ENCODE results near the gene KRTAP9-6. TPM values are rescaled to one million over a fixed set of nuclear protein-coding genes. Genes with fewer than 3 reads are reported as not detected.
A peak's percentile ranks its signal among the peaks of the same experiment; 100 is the strongest.

Gene KRTAP9-6
- polyA plus RNA-seq, 3 donors: not detected

DNA sequence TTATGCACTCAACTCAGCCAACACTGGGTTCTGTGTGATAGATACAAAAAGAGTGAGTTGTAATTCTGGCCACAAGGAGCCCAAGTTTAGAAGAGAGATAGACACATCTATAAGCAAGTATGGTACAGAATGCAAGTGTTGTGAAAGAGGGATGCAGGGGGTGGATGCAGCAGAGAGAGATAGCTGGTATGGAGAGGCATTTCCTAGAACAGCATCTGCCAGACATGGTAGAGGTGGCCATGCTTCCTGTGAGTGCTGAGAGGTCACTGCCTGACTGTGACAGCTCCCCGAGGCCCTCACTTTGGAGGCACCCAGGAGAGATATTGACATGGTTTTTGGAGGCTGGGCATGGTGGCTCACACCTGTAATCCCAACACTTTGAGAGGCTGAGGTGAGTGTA lies 45.9 kb downstream of the KRTAP9-6 start:
- Mint-ChIP-seq H3K27ac (no peak overlapping the region), H3K36me3 (peaks cover 2 to 5% of the 10 kb centered on the region in 2 donors), H3K27me3 (ENCODE audit: low read depth in 3 of 3) (peaks cover 4 to 12% (median 4%) of the 10 kb centered on the region in 3 donors), H3K4me1 (peaks cover 21% of the 10 kb centered on the region), H3K4me3 (no peak overlapping the region), H3K9me3 (peaks cover 10 to 22% (median 17%) of the 10 kb centered on the region in 7 donors)
- TF ChIP-seq, protein P1, sequence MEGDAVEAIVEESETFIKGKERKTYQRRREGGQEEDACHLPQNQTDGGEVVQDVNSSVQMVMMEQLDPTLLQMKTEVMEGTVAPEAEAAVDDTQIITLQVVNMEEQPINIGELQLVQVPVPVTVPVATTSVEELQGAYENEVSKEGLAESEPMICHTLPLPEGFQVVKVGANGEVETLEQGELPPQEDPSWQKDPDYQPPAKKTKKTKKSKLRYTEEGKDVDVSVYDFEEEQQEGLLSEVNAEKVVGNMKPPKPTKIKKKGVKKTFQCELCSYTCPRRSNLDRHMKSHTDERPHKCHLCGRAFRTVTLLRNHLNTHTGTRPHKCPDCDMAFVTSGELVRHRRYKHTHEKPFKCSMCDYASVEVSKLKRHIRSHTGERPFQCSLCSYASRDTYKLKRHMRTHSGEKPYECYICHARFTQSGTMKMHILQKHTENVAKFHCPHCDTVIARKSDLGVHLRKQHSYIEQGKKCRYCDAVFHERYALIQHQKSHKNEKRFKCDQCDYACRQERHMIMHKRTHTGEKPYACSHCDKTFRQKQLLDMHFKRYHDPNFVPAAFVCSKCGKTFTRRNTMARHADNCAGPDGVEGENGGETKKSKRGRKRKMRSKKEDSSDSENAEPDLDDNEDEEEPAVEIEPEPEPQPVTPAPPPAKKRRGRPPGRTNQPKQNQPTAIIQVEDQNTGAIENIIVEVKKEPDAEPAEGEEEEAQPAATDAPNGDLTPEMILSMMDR (IDR thresholded peaks at IDR 0.05): no peak
- H3K36me3 ChIP-seq (replicated peaks in 1 of 2; ENCODE audit: control insufficient read depth in 1 of 2, insufficient read depth in 2 of 2, low read length in 2 of 2): no peaks in the 10 kb centered on the region
- H3K4me1 ChIP-seq (ENCODE audit: control insufficient read depth in 1 of 2, insufficient read depth in 2 of 2, low read length in 2 of 2): peaks cover 19 to 20% of the 10 kb centered on the region in 2 donors
- no peak overlapping the region for H3K9ac ChIP-seq (ENCODE audit: insufficient read depth, low read length, poor library complexity, severe bottlenecking)
- H3K9me3 ChIP-seq (replicated peaks in 1 of 2; ENCODE audit: control insufficient read depth in 1 of 2, insufficient read depth in 1 of 2, low read length in 2 of 2): peaks cover 0 to 10% of the 10 kb centered on the region in 2 donors
- H2AFZ ChIP-seq (ENCODE audit: insufficient read depth, low read depth, low read length, poor library complexity, severe bottlenecking): no peak overlapping the region
- no peaks in the 10 kb centered on the region for H4K20me1 ChIP-seq (ENCODE audit: insufficient read depth, low read length)
- WGBS (ENCODE audit: insufficient coverage): 100% methylated on average over 1 of the region's 1 CpG
- H3K79me2 ChIP-seq (ENCODE audit: insufficient read depth, low read length): no peaks in the 10 kb centered on the region
- no peaks in the 10 kb centered on the region for H3K27me3 ChIP-seq (ENCODE audit: control insufficient read depth in 2 of 2, insufficient read depth in 2 of 2, low read length in 2 of 2)
- intact Hi-C loops (cut with micrococcal nuclease): no loop called here
- no peak for DNase-seq
- no peak overlapping the region for H3K4me2 ChIP-seq (replicated peaks; ENCODE audit: extremely low read depth, low read length, poor library complexity, severe bottlenecking)
- H3K4me3 ChIP-seq (replicated peaks in 1 of 3; ENCODE audit: low read depth in 2 of 3, low read length in 3 of 3): no peak overlapping the region
- H3K27ac ChIP-seq (ENCODE audit: low read depth in 1 of 2, low read length in 2 of 2): no peak overlapping the region

DNA sequence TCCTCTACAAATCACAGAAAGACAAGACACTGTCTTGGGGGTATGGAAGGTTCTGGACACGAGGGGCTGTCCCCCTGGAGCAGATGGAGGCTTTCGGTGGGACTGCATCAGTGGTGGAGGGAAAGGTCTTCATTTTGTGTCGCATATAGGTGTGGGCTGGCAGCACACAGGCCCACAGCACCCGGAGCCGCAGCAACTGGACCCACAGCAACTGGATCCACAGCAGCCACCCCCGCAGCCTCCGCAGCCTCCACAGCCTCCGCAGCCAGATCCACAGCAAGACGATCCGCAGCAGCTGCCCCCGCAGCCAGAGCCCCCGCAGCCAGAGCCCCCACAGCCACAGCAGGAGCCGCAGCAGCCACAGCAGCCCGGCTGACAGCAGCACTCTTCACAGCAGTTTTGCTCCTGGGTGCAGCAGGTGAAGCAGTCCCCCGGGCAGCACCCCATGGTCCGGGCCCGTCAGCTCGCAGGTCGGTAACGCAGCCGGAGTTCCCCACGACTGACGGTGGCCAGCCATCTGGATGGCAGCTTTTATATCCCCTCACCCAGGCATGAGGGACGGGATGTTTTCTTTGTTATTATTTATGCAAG lies 50.1 kb downstream of the KRTAP9-6 start, which contains the start of gene KRTAP17-1:
Gene KRTAP17-1, minus strand, starts transcription at position 507 of the 591 bp plus-strand sequence. Its CDS starts 60 bp downstream, at position 447.
- Histone ChIP-seq H3K4me1 (ENCODE audit: control insufficient read depth in 1 of 2, insufficient read depth in 2 of 2, low read length in 2 of 2) (no peaks in the 10 kb centered on the region), H3K27me3 (ENCODE audit: control insufficient read depth in 2 of 2, insufficient read depth in 2 of 2, low read length in 2 of 2) (no peaks in the 10 kb centered on the region), H3K9me3 (replicated peaks in 1 of 2; ENCODE audit: control insufficient read depth in 1 of 2, insufficient read depth in 1 of 2, low read length in 2 of 2) (peaks cover 7 to 8% of the 10 kb centered on the region in 2 donors), H3K79me2 (ENCODE audit: insufficient read depth, low read length) (no peaks in the 10 kb centered on the region), H4K20me1 (ENCODE audit: insufficient read depth, low read length) (no peaks in the 10 kb centered on the region), H3K9ac (ENCODE audit: insufficient read depth, low read length, poor library complexity, severe bottlenecking) (no peak within 1 kb of the TSS), H3K27ac (ENCODE audit: low read depth in 1 of 2, low read length in 2 of 2) (no peak within 1 kb of the TSS), H2AFZ (ENCODE audit: insufficient read depth, low read depth, low read length, poor library complexity, severe bottlenecking) (no peak within 1 kb of the TSS), H3K36me3 (replicated peaks in 1 of 2; ENCODE audit: control insufficient read depth in 1 of 2, insufficient read depth in 2 of 2, low read length in 2 of 2) (no peaks in the 10 kb centered on the region), H3K4me2 (replicated peaks; ENCODE audit: extremely low read depth, low read length, poor library complexity, severe bottlenecking) (no peak within 1 kb of the TSS), H3K4me3 (replicated peaks in 1 of 3; ENCODE audit: low read depth in 2 of 3, low read length in 3 of 3) (no peak within 1 kb of the TSS)
- no peaks in the 10 kb centered on the region for H3K4me1 Mint-ChIP-seq
- intact Hi-C loops (cut with micrococcal nuclease): no loop called here
- peaks cover 5 to 10% (median 8%) of the 10 kb centered on the region in 3 donors for H3K27me3 Mint-ChIP-seq (ENCODE audit: low read depth in 3 of 3)
- DNase-seq: no peak
- no peak within 1 kb of the TSS for H3K4me3 Mint-ChIP-seq
- peaks cover 0 to 2% of the 10 kb centered on the region in 2 donors for H3K36me3 Mint-ChIP-seq
- H3K27ac Mint-ChIP-seq: peak within 1 kb of the TSS in 2 of 7 donors; percentile 12 to 50
- TF ChIP-seq, protein P1 (IDR thresholded peaks at IDR 0.05): no peak
- peaks cover 4 to 20% (median 12%) of the 10 kb centered on the region in 7 donors for H3K9me3 Mint-ChIP-seq
- 91% methylated on average over 20 of the region's 24 CpGs for WGBS (ENCODE audit: insufficient coverage)

Small RNA genes within 50 kb of the gene (small RNA-seq; reads per million reads assigned to genes)
- not detected for gene KRTAP9-10P (ENCODE audit: insufficient read length, low read depth)

Other genes starting within 250 kb of the KRTAP9-6 start
- not detected for gene KRTAP1-5, start 238.2 kb upstream of the KRTAP9-6 start, polyA plus RNA-seq
- gene KRTAP1-4, start 235.2 kb upstream of the KRTAP9-6 start, polyA plus RNA-seq: not detected
- not detected for gene KRTAP1-3, start 230.5 kb upstream of the KRTAP9-6 start, polyA plus RNA-seq
- gene KRTAP1-1, start 223.9 kb upstream of the KRTAP9-6 start, polyA plus RNA-seq: not detected
- not detected for gene KRTAP2-1, start 218.1 kb upstream of the KRTAP9-6 start, polyA plus RNA-seq
- gene KRTAP2-2, start 210.1 kb upstream of the KRTAP9-6 start, polyA plus RNA-seq: not detected
- not detected for gene KRTAP2-3, start 205.3 kb upstream of the KRTAP9-6 start, polyA plus RNA-seq
- gene KRTAP2-4, start 199.5 kb upstream of the KRTAP9-6 start, polyA plus RNA-seq: not detected
- not detected for gene KRTAP4-7, start 181.2 kb upstream of the KRTAP9-6 start, polyA plus RNA-seq
- gene KRTAP4-8, start 167.2 kb upstream of the KRTAP9-6 start, polyA plus RNA-seq: not detected
- gene KRTAP4-16, start 163.2 kb upstream of the KRTAP9-6 start, polyA plus RNA-seq: not detected
- gene KRTAP4-9, start 160.0 kb upstream of the KRTAP9-6 start, polyA plus RNA-seq: not detected
- gene KRTAP4-11, start 147.0 kb upstream of the KRTAP9-6 start, polyA plus RNA-seq: not detected
- not detected for gene KRTAP4-12, start 141.2 kb upstream of the KRTAP9-6 start, polyA plus RNA-seq
- not detected for gene KRTAP4-6, start 124.8 kb upstream of the KRTAP9-6 start, polyA plus RNA-seq
- not detected for gene KRTAP4-5, start 115.6 kb upstream of the KRTAP9-6 start, polyA plus RNA-seq
- gene KRTAP4-4, start 104.6 kb upstream of the KRTAP9-6 start, polyA plus RNA-seq: not detected
- gene KRTAP4-3, start 97.2 kb upstream of the KRTAP9-6 start, polyA plus RNA-seq: not detected
- gene KRTAP4-2, start 87.2 kb upstream of the KRTAP9-6 start, polyA plus RNA-seq: not detected
- gene KRTAP4-1, start 80.5 kb upstream of the KRTAP9-6 start, polyA plus RNA-seq: not detected
- not detected for gene KRTAP9-1, start 75.5 kb upstream of the KRTAP9-6 start, polyA plus RNA-seq
- gene KRTAP9-2, start 38.7 kb upstream of the KRTAP9-6 start, polyA plus RNA-seq: not detected
- not detected for gene KRTAP9-3, start 32.9 kb upstream of the KRTAP9-6 start, polyA plus RNA-seq
- not detected for gene KRTAP9-8, start 27.4 kb upstream of the KRTAP9-6 start, polyA plus RNA-seq
- gene KRTAP9-4, start 15.7 kb upstream of the KRTAP9-6 start, polyA plus RNA-seq: not detected
- gene KRTAP9-9, start 10.0 kb upstream of the KRTAP9-6 start, polyA plus RNA-seq: not detected
- gene KRTAP9-7, start 10.3 kb downstream of the KRTAP9-6 start, polyA plus RNA-seq: not detected
- gene KRTAP29-1, start 37.5 kb downstream of the KRTAP9-6 start, polyA plus RNA-seq: not detected
- gene KRTAP16-1, start 43.9 kb downstream of the KRTAP9-6 start, polyA plus RNA-seq: not detected
- gene KRTAP17-1, start 50.3 kb downstream of the KRTAP9-6 start, polyA plus RNA-seq: not detected
- gene KRT33A, start 85.5 kb downstream of the KRTAP9-6 start, polyA plus RNA-seq: not detected
- not detected for gene KRT33B, start 104.4 kb downstream of the KRTAP9-6 start, polyA plus RNA-seq
- not detected for gene KRT34, start 116.9 kb downstream of the KRTAP9-6 start, polyA plus RNA-seq
- not detected for gene KRT31, start 132.2 kb downstream of the KRTAP9-6 start, polyA plus RNA-seq
- not detected for gene KRT37, start 159.2 kb downstream of the KRTAP9-6 start, polyA plus RNA-seq
- not detected for gene KRT38, start 175.6 kb downstream of the KRTAP9-6 start, polyA plus RNA-seq
- gene KRT32, start 202.0 kb downstream of the KRTAP9-6 start, polyA plus RNA-seq: not detected
- gene KRT35, start 215.8 kb downstream of the KRTAP9-6 start, polyA plus RNA-seq: not detected
- gene KRT36, start 224.5 kb downstream of the KRTAP9-6 start, polyA plus RNA-seq: under 1 TPM; 0.24 to 0.87 (median 0.25) TPM
- gene KRT13, start 240.2 kb downstream of the KRTAP9-6 start, polyA plus RNA-seq: not detected